ENCODE measurements around the gene CWC27. TPM values are rescaled to one million over a fixed set of nuclear protein-coding genes. Genes with fewer than 3 reads are reported as not detected.
A peak's percentile ranks its signal among the peaks of the same experiment; 100 is the strongest.

Gene CWC27
- total and polyA plus RNA-seq, 2 donors from 2014 or later, result 16.5 to 17.3 TPM

GRCh38 chr5:65032250-65032649 is 263.5 kb downstream of the CWC27 start:
- H3K27ac ChIP-seq (ENCODE audit: low read depth in 2 of 2, low read length in 2 of 2), result no peak overlapping the region

GRCh38 chr5:65034029-65034812 is 265.5 kb downstream of the CWC27 start:
- H3K27ac ChIP-seq (ENCODE audit: low read depth in 2 of 2, low read length in 2 of 2), result no peak overlapping the region
- FAIRE-seq (no peak), DNase-seq (peak; percentile 52 to 69 (median 64))
- no peaks in the 10 kb centered on the region for H3K36me3 ChIP-seq (ENCODE audit: control insufficient read depth in 2 of 3, insufficient read depth in 3 of 3, low read length in 3 of 3)
- H3K27me3 ChIP-seq (ENCODE audit: control insufficient read depth, insufficient read depth, low read length), result no peaks in the 10 kb centered on the region
- TF ChIP-seq CTCF (IDR thresholded peaks at IDR 0.05; ENCODE audit: borderline replicate concordance, extremely low read depth, insufficient read depth), result no peak
- H3K4me1 ChIP-seq (ENCODE audit: control insufficient read depth in 2 of 3, insufficient read depth in 2 of 3, low read depth in 1 of 3, low read length in 3 of 3), result peaks cover 0 to 9% (median 2%) of the 10 kb centered on the region in 3 donors
- intact Hi-C loops (cut with DNase I), result no loop called here
- H3K9ac ChIP-seq (ENCODE audit: low read length in 3 of 3), result no peak overlapping the region
- H3K9me3 ChIP-seq (ENCODE audit: control insufficient read depth in 2 of 3, insufficient read depth in 1 of 3, low read length in 3 of 3), result no peaks in the 10 kb centered on the region
- no peak overlapping the region for H3K4me3 ChIP-seq (ENCODE audit: low read length in 3 of 3)

More at GRCh38 chr5:65032250-65032649, 263.5 kb downstream of the CWC27 start:
- no peak for DNase-seq
- no peak for TF ChIP-seq CTCF (IDR thresholded peaks at IDR 0.05; ENCODE audit: borderline replicate concordance, extremely low read depth, insufficient read depth)
- H3K4me1 ChIP-seq (ENCODE audit: control insufficient read depth in 2 of 3, insufficient read depth in 2 of 3, low read depth in 1 of 3, low read length in 3 of 3), result peaks cover 0 to 9% (median 0%) of the 10 kb centered on the region in 3 donors
- H3K4me3 ChIP-seq (ENCODE audit: low read length in 3 of 3), result no peak overlapping the region
- H3K9ac ChIP-seq (ENCODE audit: low read length in 3 of 3), result no peak overlapping the region
- FAIRE-seq, result no peak
- intact Hi-C loops (cut with DNase I), result no loop called here
- H3K9me3 ChIP-seq (ENCODE audit: control insufficient read depth in 2 of 3, insufficient read depth in 1 of 3, low read length in 3 of 3), result no peaks in the 10 kb centered on the region
- no peaks in the 10 kb centered on the region for H3K36me3 ChIP-seq (ENCODE audit: control insufficient read depth in 2 of 3, insufficient read depth in 3 of 3, low read length in 3 of 3)
- H3K27me3 ChIP-seq (ENCODE audit: control insufficient read depth, insufficient read depth, low read length), result no peaks in the 10 kb centered on the region

GRCh38 chr5:65034813-65035209 is 266.1 kb downstream of the CWC27 start:
- H3K27me3 ChIP-seq (ENCODE audit: control insufficient read depth, insufficient read depth, low read length), result no peaks in the 10 kb centered on the region
- H3K4me3 ChIP-seq (ENCODE audit: low read length in 3 of 3), result peak overlapping the region in 2 of 3 donors; percentile 66 to 79
- H3K9me3 ChIP-seq (ENCODE audit: control insufficient read depth in 2 of 3, insufficient read depth in 1 of 3, low read length in 3 of 3), result no peaks in the 10 kb centered on the region
- DNase-seq, result peak in 2 of 5 donors; percentile 66 to 75
- peak overlapping the region; percentile 89 to 96 for H3K27ac ChIP-seq (ENCODE audit: low read depth in 2 of 2, low read length in 2 of 2)
- intact Hi-C loops (cut with DNase I), result no loop called here
- TF ChIP-seq CTCF (IDR thresholded peaks at IDR 0.05; ENCODE audit: borderline replicate concordance, extremely low read depth, insufficient read depth), result no peak
- no peaks in the 10 kb centered on the region for H3K36me3 ChIP-seq (ENCODE audit: control insufficient read depth in 2 of 3, insufficient read depth in 3 of 3, low read length in 3 of 3)
- peaks cover 0 to 9% (median 2%) of the 10 kb centered on the region in 3 donors for H3K4me1 ChIP-seq (ENCODE audit: control insufficient read depth in 2 of 3, insufficient read depth in 2 of 3, low read depth in 1 of 3, low read length in 3 of 3)
- FAIRE-seq, result no peak
- peak overlapping the region; percentile 52 to 91 (median 88) for H3K9ac ChIP-seq (ENCODE audit: low read length in 3 of 3)

Measured in kidney (tissue), 14 donors.